OCI-LY7 (cell line): ENCODE measurements around the gene JPH3. TPM values are rescaled to one million over a fixed set of nuclear protein-coding genes. Genes with fewer than 3 reads are reported as not detected.
"Not testable (repeated sequence)": the region's sequence is repeated elsewhere in the genome, so short reads cannot be mapped to it uniquely, and the experiment has no call there.

Experiments
- BruUV-seq: library from RNA; stranded (reverse); fragments of 400-500 nt; replicated peaks from 2 replicates; lab custom pipeline; 2021; lab: Mats Ljungman, UMichigan
- CTCF ChIA-PET: fragments of 300-600 bp; sonication (Branson Sonifier 250); formaldehyde crosslinking; loops from one replicate; lab custom pipeline; 2022; ENCODE audit warnings: antibody characterized with exemption; ENCODE audit not compliant: unreplicated experiment; lab: Charles Lee
- POLR2A ChIA-PET: fragments of 300-600 bp; sonication (Branson Sonifier 250); formaldehyde crosslinking; loops from one replicate; lab custom pipeline; 2022; ENCODE audit warnings: antibody characterized with exemption; lab: Charles Lee
- DNase-seq: peaks from one replicate; pipeline ENCODE4 v3.0.0-alpha.2; 2015; ENCODE audit warnings: low spot score
- H2AFZ ChIP-seq: fragments of 200-600 bp; sonication (generic), shearing (Covaris generic); 2 replicates; pipeline ENCODE4 v1.6.1; 2014; ENCODE audit warnings: mild to moderate bottlenecking, antibody characterized with exemption, low read length, moderate library complexity
- H3K27ac ChIP-seq: fragments of 200-600 bp; sonication (generic); 2 replicates; pipeline ENCODE4 v1.5.1; 2014; ENCODE audit warnings: mixed run types, low read depth, mild to moderate bottlenecking, moderate library complexity, low read length, inconsistent platforms; ENCODE audit not compliant: poor library complexity, severe bottlenecking
- H3K36me3 ChIP-seq: fragments of 200-600 bp; sonication (generic); 2 replicates; pipeline ENCODE4 v1.6.1; 2014; ENCODE audit warnings: mild to moderate bottlenecking, antibody characterized with exemption, low read length, moderate library complexity, mixed read lengths; ENCODE audit not compliant: insufficient read depth
- H3K4me1 ChIP-seq: fragments of 200-600 bp; sonication (generic); 2 replicates; pipeline ENCODE4 v1.5.1; 2014; ENCODE audit warnings: mild to moderate bottlenecking, low read length; ENCODE audit not compliant: insufficient read depth, poor library complexity, severe bottlenecking
- H3K4me2 ChIP-seq: fragments of 200-600 bp; sonication (generic); 2 replicates; pipeline ENCODE4 v1.6.1; 2014; ENCODE audit warnings: mild to moderate bottlenecking, low read length
- H3K4me3 ChIP-seq: fragments of 200-600 bp; sonication (generic); 2 replicates; pipeline ENCODE4 v1.5.1; 2014; ENCODE audit warnings: mild to moderate bottlenecking, low read depth, low read length; ENCODE audit not compliant: poor library complexity, severe bottlenecking
- H3K79me2 ChIP-seq: fragments of 200-600 bp; sonication (generic); 2 replicates; pipeline ENCODE4 v1.6.1; 2016; ENCODE audit warnings: low read depth, mild to moderate bottlenecking, low read length, moderate library complexity, mixed read lengths; ENCODE audit not compliant: insufficient read depth
- H3K9me2 ChIP-seq: fragments of 200-600 bp; sonication (generic); 2 replicates; pipeline ENCODE4 v1.6.1; 2016; ENCODE audit warnings: mild to moderate bottlenecking, low read length, mixed read lengths; ENCODE audit not compliant: insufficient read depth
- H3K9me3 ChIP-seq: fragments of 200-600 bp; sonication (generic); 2 replicates; pipeline ENCODE4 v1.6.1; 2014; ENCODE audit warnings: mild to moderate bottlenecking, mixed run types, low read length, mixed read lengths
- H4K20me1 ChIP-seq: fragments of 200-600 bp; sonication (generic); 2 replicates; pipeline ENCODE4 v1.6.1; 2014; ENCODE audit warnings: mild to moderate bottlenecking, antibody characterized with exemption, low read length, moderate library complexity, mixed read lengths; ENCODE audit not compliant: insufficient read depth
- CTCF ChIP-seq: fragments of 200-600 bp; sonication (generic); conservative IDR thresholded peaks from 2 replicates; pipeline ENCODE4 v1.5.1; 2014; ENCODE audit warnings: mild to moderate bottlenecking, antibody characterized with exemption, low read length, moderate library complexity, mixed read lengths
- EZH2phosphoT487 ChIP-seq: fragments of 200-600 bp; sonication (generic); IDR thresholded peaks from 2 replicates; pipeline ENCODE4 v1.6.1; 2018; ENCODE audit warnings: low read depth, borderline replicate concordance, mild to moderate bottlenecking, mixed run types, antibody characterized with exemption, low read length, moderate library complexity, mixed read lengths
- intact Hi-C: fragments of 100-400 bp; cut with micrococcal nuclease; formaldehyde crosslinking; loops from one replicate; pipeline ENCODE4 v1.10.0; 2022; ENCODE audit not compliant: unreplicated experiment
- total RNA-seq, 2 experiments: library from RNA; depleted of rRNA in 1 of 2; stranded (reverse); fragments of >200 nt in 1 of 2; shearing (Covaris generic) in 1 of 2; gene quantifications; 2 replicates each; pipeline ENCODE4 v1.2.3, GENCODE V29; 2014 to 2022

JPH3 gene
- total RNA-seq, 2 experiments from 2014 or later = not detected

- no peak for DNase-seq
- Histone ChIP-seq H4K20me1 (no peaks in the 10 kb centered on the region), H3K9me3 (no peaks in the 10 kb centered on the region), H3K79me2 (no peaks in the 10 kb centered on the region), H3K4me2 (no peak overlapping the region), H3K4me3 (no peak overlapping the region), H3K27ac (no peak overlapping the region), H2AFZ (no peak overlapping the region), H3K9me2 (no peaks in the 10 kb centered on the region), H3K36me3 (no peaks in the 10 kb centered on the region), H3K4me1 (peaks cover 11% of the 10 kb centered on the region)
- intact Hi-C loops = no loop called here
- ChIA-PET CTCF (no interaction called here), POLR2A (no interaction called here)
- no TSS peak for BruUV-seq
- no peak for TF ChIP-seq CTCF
- TF ChIP-seq EZH2phosphoT487 = no peak
These were observed 76.3 kb downstream of the JPH3 start for GRCh38 chr16:87678618-87679017.

- TF ChIP-seq CTCF (no peak), EZH2phosphoT487 (no peak)
- DNase-seq = no peak
- Histone ChIP-seq H3K9me3 (no peaks in the 10 kb centered on the region), H3K4me3 (no peak overlapping the region), H3K4me1 (peaks cover 11% of the 10 kb centered on the region), H3K27ac (no peak overlapping the region), H3K36me3 (no peaks in the 10 kb centered on the region), H3K79me2 (no peaks in the 10 kb centered on the region), H3K9me2 (no peaks in the 10 kb centered on the region), H4K20me1 (no peaks in the 10 kb centered on the region), H2AFZ (no peak overlapping the region), H3K4me2 (no peak overlapping the region)
- CTCF ChIA-PET = no interaction called here
- POLR2A ChIA-PET = no interaction called here
- BruUV-seq = no TSS peak
- intact Hi-C loops = no loop called here
These were observed 77.4 kb downstream of the JPH3 start for GRCh38 chr16:87679593-87680271.

- H3K79me2 ChIP-seq = no peaks in the 10 kb centered on the region
- no peak for TF ChIP-seq EZH2phosphoT487
- TF ChIP-seq CTCF = no peak
- no peak overlapping the region for H3K4me2 ChIP-seq
- H3K9me2 ChIP-seq = no peaks in the 10 kb centered on the region
- no peaks in the 10 kb centered on the region for H4K20me1 ChIP-seq
- POLR2A ChIA-PET = no interaction called here
- H2AFZ ChIP-seq = no peak overlapping the region
- peaks cover 11% of the 10 kb centered on the region for H3K4me1 ChIP-seq
- intact Hi-C loops = no loop called here
- BruUV-seq = no TSS peak
- no peak for DNase-seq
- no peaks in the 10 kb centered on the region for H3K36me3 ChIP-seq
- H3K9me3 ChIP-seq = no peaks in the 10 kb centered on the region
- CTCF ChIA-PET = no interaction called here
- H3K4me3 ChIP-seq = no peak overlapping the region
- H3K27ac ChIP-seq = no peak overlapping the region
These were observed 78.0 kb downstream of the JPH3 start for GRCh38 chr16:87680272-87680644.

GRCh38 chr16:87681051-87681602, 78.8 kb downstream of the JPH3 start:
- H3K79me2 ChIP-seq, H4K20me1 ChIP-seq, intact Hi-C loops, DNase-seq, H3K4me3 ChIP-seq, H3K4me2 ChIP-seq, H3K9me3 ChIP-seq, H3K36me3 ChIP-seq, CTCF ChIA-PET, BruUV-seq, H2AFZ ChIP-seq, H3K9me2 ChIP-seq, POLR2A ChIA-PET, H3K27ac ChIP-seq: not testable (repeated sequence)
- H3K4me1 ChIP-seq = peaks cover 11% of the 10 kb centered on the region
